ENCODE results near the gene CDK6.
A peak's percentile ranks its signal among the peaks of the same experiment; 100 is the strongest.

CDK6 gene

DNA sequence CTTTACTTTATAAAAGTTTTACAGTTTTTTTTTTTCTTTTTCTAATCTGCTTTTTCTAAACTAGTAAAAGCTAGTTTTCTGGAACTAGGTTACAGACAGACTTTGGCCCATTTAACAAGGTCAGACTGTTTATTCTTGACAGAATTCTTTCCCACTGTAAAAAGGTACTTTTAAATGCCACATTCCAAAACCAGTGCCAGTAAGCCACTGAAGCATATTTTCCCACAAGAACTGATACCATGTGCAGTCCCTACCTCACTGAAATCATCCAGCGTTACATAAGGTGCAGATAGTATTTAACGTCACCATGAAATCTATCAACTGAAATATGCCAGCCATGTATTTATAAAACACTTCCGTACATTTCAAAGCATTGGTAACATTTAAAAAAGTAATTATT is 121.6 kb downstream of the CDK6 start:
- POLR2A ChIA-PET: interaction anchor here (0.6 kb wide), 1 partner anchor 16 kb away, joined by 3 read pairs; no protein-coding TSS in a partner anchor

DNA sequence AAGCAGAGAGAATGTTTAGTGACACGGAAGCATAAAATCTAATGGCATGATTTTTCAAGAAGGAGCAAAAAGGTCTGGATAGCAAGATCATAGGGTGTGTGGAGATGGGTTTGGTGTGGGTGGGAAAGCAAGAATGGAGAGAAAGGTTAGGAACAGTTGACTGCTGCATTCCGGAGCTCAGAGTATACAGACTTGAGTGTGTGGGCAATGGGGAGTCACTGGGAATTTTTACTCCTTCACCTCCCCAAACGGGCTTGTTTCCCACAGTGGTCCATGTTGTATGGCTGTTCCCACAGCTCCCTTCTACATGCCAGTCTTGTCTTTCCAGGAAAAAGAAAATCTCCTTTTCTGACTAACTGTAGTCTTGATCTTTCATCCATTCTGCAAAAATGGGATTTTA is 122.1 kb downstream of the CDK6 start:
- Histone ChIP-seq H3K4me1 (ENCODE audit: control extremely low read depth in 1 of 4, control insufficient read depth in 4 of 4, insufficient read depth in 4 of 4, low read length in 3 of 4) (peaks cover 9 to 32% (median 18%) of the 10 kb centered on the region in 4 experiments), H3K9me3 (ENCODE audit: control extremely low read depth in 1 of 5, control insufficient read depth in 4 of 5, insufficient read depth in 2 of 5, low read depth in 1 of 5, low read length in 4 of 5) (no peaks in the 10 kb centered on the region), H3K27me3 (replicated peaks in 2 of 5; ENCODE audit: control insufficient read depth in 4 of 5, insufficient read depth in 5 of 5, low read length in 4 of 5) (no peaks in the 10 kb centered on the region), H3K36me3 (ENCODE audit: control insufficient read depth in 4 of 4, insufficient read depth in 4 of 4, low read length in 3 of 4) (peaks cover 9 to 74% (median 26%) of the 10 kb centered on the region in 4 experiments), H3K4me3 (ENCODE audit: control insufficient read depth in 1 of 7, extremely low read depth in 1 of 7, insufficient read depth in 4 of 7, low read depth in 2 of 7, low read length in 6 of 7) (no peak overlapping the region), H3K27ac (ENCODE audit: insufficient read depth in 1 of 2, low read depth in 1 of 2, low read length in 2 of 2, poor library complexity in 1 of 2, severe bottlenecking in 2 of 2) (no peak overlapping the region)
- POLR2A ChIA-PET: interaction anchor here (0.6 kb wide), 1 partner anchor 15 kb away, joined by 3 read pairs; no protein-coding TSS in a partner anchor
- no peak for DNase-seq
- CTCF ChIA-PET: interaction anchor here (0.9 to 2.5 kb wide), 9 partner anchors 8 to 93 kb away, joined by 3 to 8 read pairs (median 4); no protein-coding TSS in a partner anchor
- whole genome bisulfite sequencing (ENCODE audit: insufficient coverage): 100% methylated on average over 2 of the region's 3 CpGs

More for the DNA sequence above, 121.6 kb downstream of the CDK6 start:
- CTCF ChIA-PET: interaction anchor here (0.9 to 2.5 kb wide), 10 partner anchors 8 to 115 kb away, joined by 3 to 8 read pairs (median 4); no protein-coding TSS in a partner anchor
- DNase-seq: no peak
- Histone ChIP-seq H3K4me1 (ENCODE audit: control extremely low read depth in 1 of 4, control insufficient read depth in 4 of 4, insufficient read depth in 4 of 4, low read length in 3 of 4) (peaks cover 11 to 37% (median 18%) of the 10 kb centered on the region in 4 experiments), H3K4me3 (ENCODE audit: control insufficient read depth in 1 of 7, extremely low read depth in 1 of 7, insufficient read depth in 4 of 7, low read depth in 2 of 7, low read length in 6 of 7) (no peak overlapping the region), H3K27me3 (replicated peaks in 2 of 5; ENCODE audit: control insufficient read depth in 4 of 5, insufficient read depth in 5 of 5, low read length in 4 of 5) (no peaks in the 10 kb centered on the region), H3K36me3 (ENCODE audit: control insufficient read depth in 4 of 4, insufficient read depth in 4 of 4, low read length in 3 of 4) (peaks cover 9 to 76% (median 29%) of the 10 kb centered on the region in 4 experiments), H3K9me3 (ENCODE audit: control extremely low read depth in 1 of 5, control insufficient read depth in 4 of 5, insufficient read depth in 2 of 5, low read depth in 1 of 5, low read length in 4 of 5) (no peaks in the 10 kb centered on the region), H3K27ac (ENCODE audit: insufficient read depth in 1 of 2, low read depth in 1 of 2, low read length in 2 of 2, poor library complexity in 1 of 2, severe bottlenecking in 2 of 2) (peak overlapping the region in 1 of 2 experiments; percentile 15)
- 80% methylated on average over 1 of the region's 3 CpGs for whole genome bisulfite sequencing (ENCODE audit: insufficient coverage)

DNA sequence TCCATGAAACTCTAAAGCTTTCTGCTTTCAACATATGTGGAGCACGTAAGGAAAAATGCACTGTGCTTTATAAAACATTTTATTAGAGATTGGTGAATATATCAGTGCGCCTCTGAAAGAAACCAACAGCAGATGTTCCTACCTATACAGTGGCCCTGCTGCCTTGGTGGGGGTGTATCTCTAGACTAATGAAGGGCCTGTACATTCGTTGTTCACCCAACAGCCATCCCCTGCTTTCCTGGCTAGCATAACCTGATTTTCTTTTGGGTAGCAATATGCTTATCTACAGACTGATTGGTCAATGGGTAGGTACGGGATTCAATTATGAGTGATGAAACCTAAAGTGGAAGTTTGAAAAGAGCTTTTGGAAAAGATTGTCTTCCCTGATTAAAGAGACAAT is 126.5 kb downstream of the CDK6 start:
- no peak overlapping the region for H3K4me3 ChIP-seq (ENCODE audit: control insufficient read depth in 1 of 7, extremely low read depth in 1 of 7, insufficient read depth in 4 of 7, low read depth in 2 of 7, low read length in 6 of 7)
- DNase-seq: no peak
- H3K36me3 ChIP-seq (ENCODE audit: control insufficient read depth in 4 of 4, insufficient read depth in 4 of 4, low read length in 3 of 4): peaks cover 12 to 67% (median 32%) of the 10 kb centered on the region in 4 experiments
- H3K27ac ChIP-seq (ENCODE audit: insufficient read depth in 1 of 2, low read depth in 1 of 2, low read length in 2 of 2, poor library complexity in 1 of 2, severe bottlenecking in 2 of 2): no peak overlapping the region
- no peaks in the 10 kb centered on the region for H3K27me3 ChIP-seq (replicated peaks in 2 of 5; ENCODE audit: control insufficient read depth in 4 of 5, insufficient read depth in 5 of 5, low read length in 4 of 5)
- peaks cover 0 to 7% (median 2%) of the 10 kb centered on the region in 4 experiments for H3K4me1 ChIP-seq (ENCODE audit: control extremely low read depth in 1 of 4, control insufficient read depth in 4 of 4, insufficient read depth in 4 of 4, low read length in 3 of 4)
- POLR2A ChIA-PET: no interaction called here
- CTCF ChIA-PET: interaction anchor here (0.7 to 1.3 kb wide), 4 partner anchors 8 to 100 kb away, joined by 3 to 4 read pairs (median 3); no protein-coding TSS in a partner anchor
- peaks cover 0 to 12% (median 5%) of the 10 kb centered on the region in 5 experiments for H3K9me3 ChIP-seq (ENCODE audit: control extremely low read depth in 1 of 5, control insufficient read depth in 4 of 5, insufficient read depth in 2 of 5, low read depth in 1 of 5, low read length in 4 of 5)
- WGBS (ENCODE audit: insufficient coverage): 100% methylated on average over 1 of the region's 4 CpGs

DNA sequence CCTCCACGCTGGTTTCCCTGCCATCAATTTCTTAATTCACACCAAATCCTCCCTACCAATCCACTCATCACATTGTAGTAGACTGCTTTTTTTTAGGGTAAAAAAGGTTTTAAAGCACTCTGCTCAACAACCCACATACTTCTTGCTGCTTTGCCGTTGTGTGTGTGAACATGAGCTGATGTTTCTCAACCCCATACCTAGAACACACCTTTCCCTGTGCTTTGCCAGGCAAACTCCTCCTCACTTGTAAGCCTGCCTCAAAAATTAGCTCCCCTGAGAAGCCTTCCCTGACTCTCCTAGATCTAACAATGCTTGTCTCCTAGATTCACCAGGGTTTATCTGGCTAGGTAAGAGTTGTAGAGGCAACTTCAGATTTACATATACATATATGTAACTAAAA is 127.2 kb downstream of the CDK6 start:
- CTCF ChIA-PET: interaction anchor here (0.7 to 1.1 kb wide), 3 partner anchors 9 to 99 kb away, joined by 3 to 4 read pairs (median 3); no protein-coding TSS in a partner anchor
- Histone ChIP-seq H3K27me3 (replicated peaks in 2 of 5; ENCODE audit: control insufficient read depth in 4 of 5, insufficient read depth in 5 of 5, low read length in 4 of 5) (no peaks in the 10 kb centered on the region), H3K4me1 (ENCODE audit: control extremely low read depth in 1 of 4, control insufficient read depth in 4 of 4, insufficient read depth in 4 of 4, low read length in 3 of 4) (peaks cover 0 to 6% (median 2%) of the 10 kb centered on the region in 4 experiments), H3K9me3 (ENCODE audit: control extremely low read depth in 1 of 5, control insufficient read depth in 4 of 5, insufficient read depth in 2 of 5, low read depth in 1 of 5, low read length in 4 of 5) (peaks cover 0 to 14% (median 5%) of the 10 kb centered on the region in 5 experiments), H3K36me3 (ENCODE audit: control insufficient read depth in 4 of 4, insufficient read depth in 4 of 4, low read length in 3 of 4) (peaks cover 14 to 61% (median 34%) of the 10 kb centered on the region in 4 experiments), H3K4me3 (ENCODE audit: control insufficient read depth in 1 of 7, extremely low read depth in 1 of 7, insufficient read depth in 4 of 7, low read depth in 2 of 7, low read length in 6 of 7) (no peak overlapping the region), H3K27ac (ENCODE audit: insufficient read depth in 1 of 2, low read depth in 1 of 2, low read length in 2 of 2, poor library complexity in 1 of 2, severe bottlenecking in 2 of 2) (no peak overlapping the region)
- WGBS (ENCODE audit: insufficient coverage): 100% methylated on average over 2 of the region's 2 CpGs
- no peak for DNase-seq
- POLR2A ChIA-PET: no interaction called here

DNA sequence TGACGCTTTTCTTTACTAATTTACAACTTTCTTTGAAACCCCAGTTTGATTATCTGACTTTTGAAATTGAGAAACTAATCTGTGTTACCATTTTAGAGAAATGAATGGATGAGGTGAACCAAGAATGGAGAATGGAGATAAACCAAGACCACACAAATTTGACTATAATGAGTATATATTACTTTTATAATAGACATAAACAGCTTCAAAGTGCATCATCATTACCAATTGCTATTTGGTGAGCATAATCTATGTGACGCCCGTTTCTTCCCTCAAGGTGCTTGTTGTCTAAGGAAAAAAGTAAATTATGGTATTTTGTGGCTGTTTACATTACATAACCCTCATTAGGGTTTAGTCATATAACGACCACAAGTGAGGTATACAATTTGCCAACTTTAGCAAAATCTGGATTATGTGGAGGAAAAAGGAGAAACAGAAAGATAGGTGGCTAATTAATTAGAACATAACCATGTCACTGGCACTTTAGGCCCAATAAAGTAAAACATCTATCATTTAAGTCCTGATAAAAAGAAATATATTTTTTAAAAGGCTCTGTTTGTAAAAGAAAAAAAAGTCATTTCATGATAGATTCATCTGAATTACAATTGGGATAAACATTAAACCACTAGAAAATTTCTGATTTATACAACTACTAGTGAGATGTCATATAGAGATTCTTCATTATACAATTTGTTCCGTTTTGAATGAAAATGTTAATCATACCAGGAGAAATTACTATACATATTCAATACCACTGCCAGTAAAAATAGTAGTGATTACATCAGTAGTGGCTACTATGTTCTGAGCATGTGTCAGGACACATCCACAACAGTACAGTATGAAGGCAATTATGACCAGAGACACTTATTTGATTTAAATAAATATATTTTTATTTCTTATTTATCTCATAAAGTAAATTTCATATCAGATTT is 128.0 kb downstream of the CDK6 start:
- Histone ChIP-seq H3K4me1 (ENCODE audit: control extremely low read depth in 1 of 4, control insufficient read depth in 4 of 4, insufficient read depth in 4 of 4, low read length in 3 of 4) (peaks cover 0 to 9% (median 6%) of the 10 kb centered on the region in 4 experiments), H3K9me3 (ENCODE audit: control extremely low read depth in 1 of 5, control insufficient read depth in 4 of 5, insufficient read depth in 2 of 5, low read depth in 1 of 5, low read length in 4 of 5) (peaks cover 0 to 14% (median 5%) of the 10 kb centered on the region in 5 experiments), H3K4me3 (ENCODE audit: control insufficient read depth in 1 of 7, extremely low read depth in 1 of 7, insufficient read depth in 4 of 7, low read depth in 2 of 7, low read length in 6 of 7) (no peak overlapping the region), H3K36me3 (ENCODE audit: control insufficient read depth in 4 of 4, insufficient read depth in 4 of 4, low read length in 3 of 4) (peaks cover 14 to 59% (median 31%) of the 10 kb centered on the region in 4 experiments), H3K27me3 (replicated peaks in 2 of 5; ENCODE audit: control insufficient read depth in 4 of 5, insufficient read depth in 5 of 5, low read length in 4 of 5) (no peaks in the 10 kb centered on the region), H3K27ac (ENCODE audit: insufficient read depth in 1 of 2, low read depth in 1 of 2, low read length in 2 of 2, poor library complexity in 1 of 2, severe bottlenecking in 2 of 2) (no peak overlapping the region)
- POLR2A ChIA-PET: no interaction called here
- no CpG with 5 or more reads among the region's 5 CpGs for WGBS (ENCODE audit: insufficient coverage)
- CTCF ChIA-PET: interaction anchor here (1.0 kb wide), 1 partner anchor 10 kb away, joined by 3 read pairs; no protein-coding TSS in a partner anchor
- no peak for DNase-seq

DNA sequence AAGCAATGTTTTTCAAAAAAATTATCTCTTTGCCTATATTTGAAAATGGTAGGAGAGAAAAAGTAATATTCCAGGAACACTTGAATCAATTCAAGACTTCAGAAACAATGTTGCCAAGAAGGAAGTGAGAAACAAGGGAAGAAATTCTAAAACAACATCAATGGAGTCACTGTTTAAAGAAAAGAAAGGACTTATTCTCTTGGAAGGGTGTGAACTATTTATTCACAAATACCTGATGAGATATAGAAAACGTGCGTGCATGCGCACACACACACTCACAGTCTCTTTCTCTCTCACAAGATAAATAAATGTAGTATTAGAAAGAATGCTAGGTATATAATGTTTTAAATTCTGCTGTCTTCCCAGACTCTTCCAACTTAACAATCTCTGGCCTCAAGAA is 128.9 kb downstream of the CDK6 start:
- DNase-seq: no peak
- no peak overlapping the region for H3K4me3 ChIP-seq (ENCODE audit: control insufficient read depth in 1 of 7, extremely low read depth in 1 of 7, insufficient read depth in 4 of 7, low read depth in 2 of 7, low read length in 6 of 7)
- WGBS (ENCODE audit: insufficient coverage): no CpG with 5 or more reads among the region's 3 CpGs
- peaks cover 0 to 14% (median 5%) of the 10 kb centered on the region in 5 experiments for H3K9me3 ChIP-seq (ENCODE audit: control extremely low read depth in 1 of 5, control insufficient read depth in 4 of 5, insufficient read depth in 2 of 5, low read depth in 1 of 5, low read length in 4 of 5)
- CTCF ChIA-PET: no interaction called here
- peaks cover 16 to 66% (median 37%) of the 10 kb centered on the region in 4 experiments for H3K36me3 ChIP-seq (ENCODE audit: control insufficient read depth in 4 of 4, insufficient read depth in 4 of 4, low read length in 3 of 4)
- H3K27ac ChIP-seq (ENCODE audit: insufficient read depth in 1 of 2, low read depth in 1 of 2, low read length in 2 of 2, poor library complexity in 1 of 2, severe bottlenecking in 2 of 2): no peak overlapping the region
- peaks cover 0 to 11% (median 6%) of the 10 kb centered on the region in 4 experiments for H3K4me1 ChIP-seq (ENCODE audit: control extremely low read depth in 1 of 4, control insufficient read depth in 4 of 4, insufficient read depth in 4 of 4, low read length in 3 of 4)
- POLR2A ChIA-PET: no interaction called here
- H3K27me3 ChIP-seq (replicated peaks in 2 of 5; ENCODE audit: control insufficient read depth in 4 of 5, insufficient read depth in 5 of 5, low read length in 4 of 5): no peaks in the 10 kb centered on the region

All from common myeloid progenitor, CD34-positive (primary cell).